Mucosa of stomach (tissue), 1 donor: ENCODE data around the gene BDKRB1.

Source experiments
- H3K27me3 ChIP-seq: one replicate; pipeline ENCODE4 v1.7.0; 2013; ENCODE audit warnings: mild to moderate bottlenecking, low read length; ENCODE audit not compliant: control insufficient read depth, insufficient read depth
- H3K36me3 ChIP-seq: one replicate; pipeline ENCODE4 v1.7.0; 2013; ENCODE audit warnings: low read length; ENCODE audit not compliant: control insufficient read depth, insufficient read depth
- H3K4me1 ChIP-seq: one replicate; pipeline ENCODE4 v1.7.0; 2013; ENCODE audit warnings: mild to moderate bottlenecking, low read length; ENCODE audit not compliant: control insufficient read depth, insufficient read depth
- H3K4me3 ChIP-seq: one replicate; pipeline ENCODE4 v1.7.0; 2013; ENCODE audit warnings: low read length
- H3K9ac ChIP-seq: one replicate; pipeline ENCODE4 v1.7.0; 2013; ENCODE audit warnings: mild to moderate bottlenecking, low read length, moderate library complexity
- H3K9me3 ChIP-seq: one replicate; pipeline ENCODE4 v1.7.0; 2013; ENCODE audit warnings: mild to moderate bottlenecking, low read length, moderate library complexity; ENCODE audit not compliant: control insufficient read depth
- donor health status: Pancreatic carcinoma.

The BDKRB1 gene

DNA sequence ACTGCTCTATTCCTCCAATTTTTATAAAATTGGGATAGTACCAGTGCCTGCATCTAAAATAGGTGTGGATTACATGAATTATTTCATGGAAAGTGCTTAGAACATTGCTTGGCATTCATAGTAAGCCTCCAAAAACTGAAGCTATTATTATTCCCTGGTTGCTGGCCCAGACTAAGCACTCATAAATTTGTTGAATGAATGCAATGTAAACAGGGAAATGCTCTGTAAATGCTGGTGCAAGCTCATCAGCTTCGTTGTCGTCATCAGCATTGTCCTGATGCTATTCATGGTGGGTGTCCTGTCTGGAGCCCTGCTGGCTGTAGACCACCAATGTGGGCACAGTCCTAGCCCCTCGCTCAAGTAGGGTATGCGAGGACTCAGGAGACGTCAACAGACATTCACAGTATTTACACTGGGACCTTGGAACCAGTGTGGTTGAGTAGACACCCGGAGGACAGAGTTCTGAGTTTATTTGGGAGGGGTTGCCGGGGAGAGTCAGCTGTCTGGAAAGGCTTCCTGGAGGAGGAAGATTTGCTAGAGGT is 34.8 kb upstream of the BDKRB1 start:
- no peaks in the 10 kb centered on the region for H3K9me3 ChIP-seq
- no peaks in the 10 kb centered on the region for H3K36me3 ChIP-seq
- no peak overlapping the region for H3K4me3 ChIP-seq
- H3K27me3 ChIP-seq = no peaks in the 10 kb centered on the region
- H3K4me1 ChIP-seq = peaks cover 17% of the 10 kb centered on the region
- no peak overlapping the region for H3K9ac ChIP-seq

DNA sequence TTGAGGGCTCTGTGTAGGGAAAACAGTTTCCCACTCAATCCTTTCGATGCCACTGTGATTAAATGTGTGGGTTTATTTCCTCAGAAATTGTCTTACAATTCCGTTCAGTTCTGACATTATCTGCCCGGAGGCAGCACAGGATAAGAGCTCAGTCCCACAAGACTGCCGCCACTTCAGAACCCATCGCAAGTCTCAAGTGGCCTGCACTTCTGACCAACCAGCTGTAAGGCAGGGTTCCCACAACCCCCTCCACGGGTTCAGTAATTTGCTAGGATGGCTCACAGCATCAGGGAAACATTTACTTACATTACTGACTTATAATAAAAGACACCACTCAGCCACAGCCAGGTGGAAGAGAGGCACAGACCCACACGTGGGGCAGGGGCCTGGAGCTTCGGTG is 34.2 kb upstream of the BDKRB1 start:
- peaks cover 17% of the 10 kb centered on the region for H3K4me1 ChIP-seq
- H3K36me3 ChIP-seq = no peaks in the 10 kb centered on the region
- H3K4me3 ChIP-seq = no peak overlapping the region
- no peaks in the 10 kb centered on the region for H3K27me3 ChIP-seq
- H3K9ac ChIP-seq = no peak overlapping the region
- no peaks in the 10 kb centered on the region for H3K9me3 ChIP-seq

GRCh38 chr14:96224480-96225096 is 31.4 kb upstream of the BDKRB1 start:
- Histone ChIP-seq H3K9me3 (no peaks in the 10 kb centered on the region), H3K27me3 (no peaks in the 10 kb centered on the region), H3K4me3 (no peak overlapping the region), H3K4me1 (peaks cover 17% of the 10 kb centered on the region), H3K9ac (no peak overlapping the region), H3K36me3 (no peaks in the 10 kb centered on the region)

- Histone ChIP-seq H3K27me3 (no peaks in the 10 kb centered on the region), H3K4me1 (peaks cover 17% of the 10 kb centered on the region), H3K36me3 (no peaks in the 10 kb centered on the region), H3K9ac (no peak overlapping the region), H3K9me3 (no peaks in the 10 kb centered on the region), H3K4me3 (no peak overlapping the region)
Observed at GRCh38 chr14:96225213-96225612, 30.8 kb upstream of the BDKRB1 start.

DNA sequence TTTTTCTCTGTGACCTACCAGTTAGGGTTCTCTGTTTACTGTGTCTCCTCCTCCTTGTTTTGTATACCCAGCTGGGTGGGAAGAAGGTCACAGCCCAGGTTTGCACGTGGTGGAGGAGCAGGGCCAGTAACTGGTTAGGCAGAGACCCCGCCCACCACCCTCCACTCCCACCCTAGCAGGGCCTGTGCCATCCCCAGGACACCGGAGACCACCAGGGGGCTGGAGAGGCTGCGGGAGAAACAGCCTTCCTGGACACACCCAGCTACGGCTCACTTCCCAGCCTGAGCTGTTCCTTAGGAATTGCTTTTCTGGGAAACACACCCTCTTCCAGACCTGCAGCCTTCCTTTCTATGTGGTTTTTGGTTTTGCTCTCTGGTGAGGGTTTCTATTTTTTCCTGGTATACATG is 30.3 kb upstream of the BDKRB1 start:
- Histone ChIP-seq H3K36me3 (no peaks in the 10 kb centered on the region), H3K9me3 (no peaks in the 10 kb centered on the region), H3K4me3 (no peak overlapping the region), H3K27me3 (no peaks in the 10 kb centered on the region), H3K4me1 (peaks cover 17% of the 10 kb centered on the region), H3K9ac (no peak overlapping the region)

DNA sequence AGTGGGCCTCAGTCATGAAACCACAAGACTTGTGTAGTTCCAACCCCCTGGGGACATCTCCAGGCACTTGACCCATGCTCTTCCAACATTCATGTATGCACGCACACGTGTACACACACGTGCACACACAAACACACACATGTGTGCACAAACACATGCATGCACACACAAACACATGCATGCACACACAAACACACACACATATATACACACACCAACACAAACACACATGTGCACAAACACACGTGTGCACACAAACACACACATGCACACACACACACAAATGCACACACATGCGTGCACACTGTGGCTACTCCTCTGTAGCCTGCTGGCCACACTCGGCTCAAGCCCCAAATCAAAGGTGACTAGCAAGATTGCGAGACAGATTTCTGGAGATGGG is 28.6 kb upstream of the BDKRB1 start:
- Histone ChIP-seq H3K9ac (no peak overlapping the region), H3K4me3 (no peak overlapping the region), H3K9me3 (no peaks in the 10 kb centered on the region), H3K4me1 (peaks cover 17% of the 10 kb centered on the region), H3K36me3 (no peaks in the 10 kb centered on the region), H3K27me3 (no peaks in the 10 kb centered on the region)

DNA sequence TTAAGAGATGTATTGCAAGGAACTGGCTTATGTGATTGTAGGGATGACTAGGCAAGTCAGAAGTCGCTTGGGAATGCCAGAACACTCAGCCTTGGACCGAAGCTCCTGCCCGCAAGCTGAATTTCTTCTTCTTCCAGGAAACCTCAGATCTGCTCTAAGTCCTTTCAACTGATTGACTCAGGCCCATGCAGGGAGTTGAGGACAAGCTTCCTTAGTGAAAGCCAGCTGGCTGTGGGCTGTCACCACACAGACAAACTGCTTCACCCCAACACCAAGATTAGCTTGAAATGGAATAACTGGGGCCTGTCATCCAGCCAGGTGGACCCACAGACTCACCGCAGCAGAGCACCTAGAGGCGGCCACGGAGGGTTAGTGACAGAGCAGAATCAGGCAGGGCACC is 26.7 kb upstream of the BDKRB1 start:
- Histone ChIP-seq H3K4me3 (no peak overlapping the region), H3K9me3 (no peaks in the 10 kb centered on the region), H3K4me1 (peaks cover 17% of the 10 kb centered on the region), H3K27me3 (no peaks in the 10 kb centered on the region), H3K9ac (no peak overlapping the region), H3K36me3 (no peaks in the 10 kb centered on the region)

- no peak overlapping the region for H3K9ac ChIP-seq
- H3K9me3 ChIP-seq = no peaks in the 10 kb centered on the region
- no peaks in the 10 kb centered on the region for H3K27me3 ChIP-seq
- H3K4me3 ChIP-seq = no peak overlapping the region
- peaks cover under 1% of the 10 kb centered on the region for H3K4me1 ChIP-seq
- H3K36me3 ChIP-seq = no peaks in the 10 kb centered on the region
Observed at GRCh38 chr14:96231056-96231455, 25.0 kb upstream of the BDKRB1 start.

DNA sequence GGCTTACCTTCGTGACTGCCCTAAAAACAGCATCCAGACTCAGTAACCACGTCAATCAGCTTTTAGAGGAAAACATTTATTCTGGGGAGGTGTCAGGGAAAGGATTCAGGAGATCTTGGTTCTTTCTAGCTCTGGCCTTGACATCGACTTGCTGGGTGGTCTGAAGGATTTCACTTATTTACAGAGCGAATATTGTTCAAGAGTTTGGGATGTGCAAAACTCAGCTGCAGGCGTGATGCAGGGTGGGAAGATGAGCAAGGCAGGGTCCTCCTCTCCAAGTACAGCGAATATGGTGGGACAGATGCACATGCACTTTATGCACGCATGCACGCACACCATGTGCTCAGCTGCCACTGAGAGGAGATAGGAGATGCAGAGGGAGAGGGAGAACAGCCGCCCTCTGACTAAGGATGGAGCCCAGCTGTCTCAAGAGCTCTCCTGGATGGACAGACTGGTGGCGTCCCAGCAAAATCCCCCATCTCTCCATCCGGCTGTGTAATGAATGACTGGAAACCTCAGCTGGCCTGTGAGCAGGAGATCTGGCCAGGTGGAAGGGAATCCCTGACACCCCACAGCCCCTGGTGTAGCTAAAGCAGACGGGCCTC is 24.4 kb upstream of the BDKRB1 start:
- no peaks in the 10 kb centered on the region for H3K36me3 ChIP-seq
- H3K27me3 ChIP-seq = no peaks in the 10 kb centered on the region
- no peaks in the 10 kb centered on the region for H3K4me1 ChIP-seq
- H3K9ac ChIP-seq = no peak overlapping the region
- no peak overlapping the region for H3K4me3 ChIP-seq
- no peaks in the 10 kb centered on the region for H3K9me3 ChIP-seq

DNA sequence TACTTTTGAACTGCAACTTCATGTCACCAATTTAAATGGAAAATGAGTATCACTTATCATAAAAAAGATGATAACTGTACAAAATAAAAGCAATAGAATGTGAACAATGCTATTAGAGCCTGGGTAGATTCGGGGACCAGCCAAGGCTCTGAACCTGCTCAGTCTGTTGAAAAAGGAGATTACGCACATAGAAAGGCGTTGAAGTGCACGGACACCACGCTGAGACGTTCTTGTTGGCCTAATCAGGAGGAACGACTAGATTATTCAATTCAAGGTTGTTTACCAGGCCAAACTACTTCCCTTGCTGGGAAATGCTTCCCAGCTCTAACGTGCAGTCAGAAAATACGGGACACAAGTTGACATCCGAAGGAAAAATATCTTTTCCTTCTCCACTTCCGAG is 23.5 kb upstream of the BDKRB1 start:
- no peaks in the 10 kb centered on the region for H3K27me3 ChIP-seq
- no peak overlapping the region for H3K9ac ChIP-seq
- H3K4me3 ChIP-seq = no peak overlapping the region
- no peaks in the 10 kb centered on the region for H3K4me1 ChIP-seq
- no peaks in the 10 kb centered on the region for H3K36me3 ChIP-seq
- H3K9me3 ChIP-seq = no peaks in the 10 kb centered on the region

GRCh38 chr14:96233661-96234060 is 22.3 kb upstream of the BDKRB1 start:
- no peak overlapping the region for H3K9ac ChIP-seq
- H3K9me3 ChIP-seq = no peaks in the 10 kb centered on the region
- no peak overlapping the region for H3K4me3 ChIP-seq
- peaks cover 4% of the 10 kb centered on the region for H3K4me1 ChIP-seq
- H3K36me3 ChIP-seq = no peaks in the 10 kb centered on the region
- no peaks in the 10 kb centered on the region for H3K27me3 ChIP-seq

GRCh38 chr14:96235426-96235825 is 20.6 kb upstream of the BDKRB1 start:
- H3K9me3 ChIP-seq = no peaks in the 10 kb centered on the region
- no peak overlapping the region for H3K4me3 ChIP-seq
- no peak overlapping the region for H3K9ac ChIP-seq
- H3K27me3 ChIP-seq = no peaks in the 10 kb centered on the region
- peaks cover 21% of the 10 kb centered on the region for H3K4me1 ChIP-seq
- no peaks in the 10 kb centered on the region for H3K36me3 ChIP-seq
